HG02981 (cell line): Measurements from ENCODE around the gene HNRNPAB.

Source experiments
- ATAC-seq: cut with Tn5 transposase; IDR thresholded peaks from one replicate; pipeline ENCODE4 v1.9.1; 2021; ENCODE audit warnings: mild to moderate bottlenecking, moderate library complexity; ENCODE audit not compliant: unreplicated experiment

Gene HNRNPAB

GRCh38 chr5:178211095-178212048 lies 7.0 kb downstream of the HNRNPAB start:
- ATAC-seq = no peak

- no peak for ATAC-seq
Measured at GRCh38 chr5:178212241-178213002, 8.1 kb downstream of the HNRNPAB start.

- ATAC-seq = no peak
Measured at GRCh38 chr5:178213003-178213461, 8.7 kb downstream of the HNRNPAB start.

GRCh38 chr5:178213748-178214151 lies 9.4 kb downstream of the HNRNPAB start:
- no peak for ATAC-seq

- ATAC-seq = no peak
Measured at GRCh38 chr5:178214160-178214803, 9.9 kb downstream of the HNRNPAB start.

GRCh38 chr5:178215280-178216002 lies 11.1 kb downstream of the HNRNPAB start:
- ATAC-seq = no peak

GRCh38 chr5:178216088-178216534 lies 11.8 kb downstream of the HNRNPAB start:
- ATAC-seq = no peak

- no peak for ATAC-seq
Measured at GRCh38 chr5:178216779-178217178, 12.4 kb downstream of the HNRNPAB start.

- ATAC-seq = no peak
Measured at GRCh38 chr5:178218237-178218776, 14.0 kb downstream of the HNRNPAB start.

GRCh38 chr5:178218827-178219226 lies 14.5 kb downstream of the HNRNPAB start:
- ATAC-seq = no peak

GRCh38 chr5:178221282-178221681 lies 16.9 kb downstream of the HNRNPAB start:
- ATAC-seq = no peak

- ATAC-seq = no peak
Measured at GRCh38 chr5:178221853-178222252, 17.5 kb downstream of the HNRNPAB start.

GRCh38 chr5:178222292-178222691 lies 18.0 kb downstream of the HNRNPAB start:
- ATAC-seq = no peak

- no peak for ATAC-seq
Measured at GRCh38 chr5:178223196-178223773, 19.0 kb downstream of the HNRNPAB start.

- ATAC-seq = no peak
Measured at GRCh38 chr5:178223828-178224335, 19.5 kb downstream of the HNRNPAB start.

GRCh38 chr5:178224403-178224802 lies 20.1 kb downstream of the HNRNPAB start:
- no peak for ATAC-seq

- no peak for ATAC-seq
Measured at GRCh38 chr5:178225174-178225573, 20.8 kb downstream of the HNRNPAB start.

- ATAC-seq = no peak
Measured at GRCh38 chr5:178227138-178227659, 22.9 kb downstream of the HNRNPAB start.

GRCh38 chr5:178227929-178228328 lies 23.6 kb downstream of the HNRNPAB start:
- ATAC-seq = no peak
